ENCODE results near the gene FBLN1.
"Not testable (repeated sequence)": the region's sequence is repeated elsewhere in the genome, so short reads cannot be mapped to it uniquely, and the experiment has no call there.

FBLN1 gene, protein sequence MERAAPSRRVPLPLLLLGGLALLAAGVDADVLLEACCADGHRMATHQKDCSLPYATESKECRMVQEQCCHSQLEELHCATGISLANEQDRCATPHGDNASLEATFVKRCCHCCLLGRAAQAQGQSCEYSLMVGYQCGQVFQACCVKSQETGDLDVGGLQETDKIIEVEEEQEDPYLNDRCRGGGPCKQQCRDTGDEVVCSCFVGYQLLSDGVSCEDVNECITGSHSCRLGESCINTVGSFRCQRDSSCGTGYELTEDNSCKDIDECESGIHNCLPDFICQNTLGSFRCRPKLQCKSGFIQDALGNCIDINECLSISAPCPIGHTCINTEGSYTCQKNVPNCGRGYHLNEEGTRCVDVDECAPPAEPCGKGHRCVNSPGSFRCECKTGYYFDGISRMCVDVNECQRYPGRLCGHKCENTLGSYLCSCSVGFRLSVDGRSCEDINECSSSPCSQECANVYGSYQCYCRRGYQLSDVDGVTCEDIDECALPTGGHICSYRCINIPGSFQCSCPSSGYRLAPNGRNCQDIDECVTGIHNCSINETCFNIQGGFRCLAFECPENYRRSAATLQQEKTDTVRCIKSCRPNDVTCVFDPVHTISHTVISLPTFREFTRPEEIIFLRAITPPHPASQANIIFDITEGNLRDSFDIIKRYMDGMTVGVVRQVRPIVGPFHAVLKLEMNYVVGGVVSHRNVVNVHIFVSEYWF

DNA sequence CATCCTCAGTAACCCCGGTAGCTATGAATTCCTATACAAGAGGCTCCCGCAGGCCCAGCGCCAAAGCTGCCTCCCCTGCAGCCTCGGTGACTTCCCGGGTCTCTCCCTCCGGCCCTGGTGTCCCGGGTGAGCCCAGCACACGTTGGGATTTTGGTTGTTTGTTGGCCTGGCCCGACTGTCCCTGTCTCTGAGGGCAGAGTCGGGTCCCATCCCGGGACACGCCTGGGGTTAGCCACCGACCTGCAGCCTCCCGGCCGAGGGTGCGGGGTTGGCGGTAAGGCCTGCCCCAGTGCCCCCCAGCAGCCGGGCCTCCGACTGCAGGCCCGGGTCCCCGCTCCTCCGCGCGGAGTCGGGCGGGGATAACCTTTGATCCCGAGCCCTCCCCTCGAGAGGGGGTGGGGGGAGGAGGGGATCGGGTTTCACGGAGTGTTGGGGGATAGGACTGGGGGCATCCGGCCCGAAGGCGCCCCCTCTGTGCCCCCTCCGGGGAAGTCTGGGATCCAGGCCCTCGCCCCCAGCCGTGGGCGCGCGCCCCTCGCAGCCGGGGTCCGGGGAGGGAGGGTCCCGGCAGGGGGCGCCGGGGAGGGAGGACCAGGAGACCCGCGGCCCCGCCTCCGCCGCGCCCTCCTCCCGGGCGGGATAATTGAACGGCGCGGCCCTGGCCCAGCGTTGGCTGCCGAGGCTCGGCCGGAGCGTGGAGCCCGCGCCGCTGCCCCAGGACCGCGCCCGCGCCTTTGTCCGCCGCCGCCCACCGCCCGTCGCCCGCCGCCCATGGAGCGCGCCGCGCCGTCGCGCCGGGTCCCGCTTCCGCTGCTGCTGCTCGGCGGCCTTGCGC is at the start of gene FBLN1:
Gene FBLN1, plus strand, starts transcription at position 669 of the 835 bp plus-strand sequence. Its CDS starts 103 bp downstream, at position 772.
- DNase-seq (ENCODE audit: low spot score) = peak; percentile 79

DNA sequence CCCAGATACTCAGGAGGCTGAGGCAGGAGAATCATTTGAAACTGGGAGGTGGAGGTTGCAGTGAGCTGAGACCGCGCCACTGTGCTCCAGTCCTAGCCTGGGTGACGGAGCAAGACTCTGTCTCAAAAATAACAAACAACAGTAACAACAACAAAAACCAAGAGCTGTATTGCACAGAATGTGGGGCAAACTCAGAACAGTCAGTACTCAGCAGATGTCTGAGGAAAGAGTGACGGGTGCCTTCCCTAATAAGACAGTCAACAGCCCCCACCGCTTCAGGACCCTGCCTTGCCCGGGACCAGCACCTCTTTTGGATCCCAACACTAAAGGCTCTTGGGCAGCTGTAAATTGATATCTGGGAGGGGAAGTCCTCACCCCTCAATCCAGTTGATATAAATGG is 48.9 kb upstream of the FBLN1 start:
- DNase-seq (ENCODE audit: low spot score) = no peak

DNA sequence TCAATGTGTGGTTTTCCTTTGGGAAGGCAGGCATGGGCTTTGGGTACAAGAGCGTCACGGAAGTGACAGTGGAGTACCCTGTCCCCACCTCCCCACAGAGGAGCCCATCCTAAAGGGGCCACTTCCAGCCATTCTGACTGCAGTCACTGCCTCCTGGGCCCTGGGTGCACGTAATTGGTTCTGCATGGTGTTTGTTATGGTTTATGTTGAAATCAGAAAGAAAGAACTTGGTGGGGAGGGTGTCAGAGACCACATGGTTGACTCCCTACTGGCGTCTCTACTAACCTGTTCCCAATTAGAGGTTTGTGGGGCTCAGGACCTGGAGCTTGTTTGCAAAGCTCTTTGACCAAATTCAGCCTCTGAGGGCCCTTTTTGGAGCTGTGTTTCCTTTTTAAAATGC is 48.4 kb upstream of the FBLN1 start:
- peak; percentile 71 for DNase-seq (ENCODE audit: low spot score)

DNA sequence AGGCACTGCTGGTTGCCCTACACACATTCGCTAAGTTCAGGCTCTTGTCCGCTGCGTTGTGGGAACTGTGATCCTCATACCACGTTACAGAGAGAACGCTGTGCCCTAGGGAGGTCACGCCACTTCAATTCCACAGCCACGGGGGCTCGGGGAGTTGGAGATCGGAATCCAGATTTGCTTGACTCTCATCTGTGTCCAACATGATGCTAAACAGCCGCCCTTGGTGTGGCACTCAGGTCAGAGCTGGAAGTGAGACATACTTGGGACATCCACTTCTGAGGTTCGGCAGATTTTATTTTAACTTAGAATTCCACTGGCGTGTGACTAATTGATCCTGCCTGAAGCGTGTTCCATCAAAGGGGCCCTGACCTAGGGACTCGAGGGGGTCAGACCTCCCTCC is 47.5 kb upstream of the FBLN1 start:
- DNase-seq (ENCODE audit: low spot score) = no peak

DNA sequence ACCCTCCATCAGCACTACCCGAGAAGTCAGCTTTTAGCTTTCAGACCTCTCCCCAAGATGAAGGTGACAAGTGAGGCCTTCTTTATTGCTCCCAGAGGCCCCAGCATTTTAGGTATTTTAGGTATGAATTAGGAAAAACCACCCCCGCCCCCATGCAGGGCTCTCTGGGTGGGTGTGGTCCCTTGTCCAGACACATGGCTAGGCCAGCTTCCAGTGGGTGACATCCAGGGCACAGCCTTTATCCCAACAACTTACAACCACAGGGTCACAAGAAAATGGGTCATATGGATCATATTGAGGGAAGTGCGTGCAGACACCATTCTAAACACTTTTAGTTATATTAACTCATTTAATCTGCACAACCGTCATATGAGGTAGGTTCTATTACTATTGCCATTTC is 47.1 kb upstream of the FBLN1 start:
- no peak for DNase-seq (ENCODE audit: low spot score)

DNA sequence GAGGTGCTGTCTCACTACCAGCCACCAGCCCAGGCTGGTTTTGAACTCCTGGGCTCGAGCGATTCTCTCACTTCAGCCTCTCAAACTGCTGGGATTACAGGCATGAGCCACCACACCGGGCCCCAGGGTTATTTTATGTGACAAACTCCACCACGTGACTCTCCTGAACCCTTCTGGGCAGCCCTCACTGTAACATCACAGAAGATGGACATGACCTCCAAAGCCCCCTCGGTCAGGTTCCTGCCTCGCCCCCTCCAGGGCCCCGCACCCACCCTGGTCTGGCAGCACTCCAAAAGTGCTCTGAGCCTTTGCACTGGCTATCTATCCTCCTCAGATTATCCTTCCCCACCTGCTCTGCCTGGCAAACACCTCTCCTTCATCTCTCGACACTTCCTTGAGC is 45.9 kb upstream of the FBLN1 start:
- DNase-seq (ENCODE audit: low spot score) = no peak

DNA sequence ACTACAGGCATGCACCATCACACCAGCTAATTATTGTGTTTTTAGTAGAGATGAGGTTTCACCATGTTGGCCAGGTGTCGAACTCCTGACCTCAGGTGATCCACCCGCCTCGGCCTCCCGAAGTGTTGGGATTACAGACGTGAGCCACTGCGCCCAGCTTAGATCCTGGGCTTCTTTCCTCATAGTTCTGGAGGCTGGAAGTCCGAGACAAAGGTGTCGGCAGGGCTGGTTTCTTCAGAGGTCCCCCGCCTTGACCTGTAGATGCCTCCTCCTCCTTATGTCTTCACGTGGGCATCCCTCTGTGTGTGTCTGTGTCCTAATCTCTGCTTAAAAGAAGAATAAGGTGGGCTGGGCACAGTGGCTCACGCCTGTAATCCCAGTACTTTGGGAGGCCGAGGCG is 44.2 kb upstream of the FBLN1 start:
- no peak for DNase-seq (ENCODE audit: low spot score)

DNA sequence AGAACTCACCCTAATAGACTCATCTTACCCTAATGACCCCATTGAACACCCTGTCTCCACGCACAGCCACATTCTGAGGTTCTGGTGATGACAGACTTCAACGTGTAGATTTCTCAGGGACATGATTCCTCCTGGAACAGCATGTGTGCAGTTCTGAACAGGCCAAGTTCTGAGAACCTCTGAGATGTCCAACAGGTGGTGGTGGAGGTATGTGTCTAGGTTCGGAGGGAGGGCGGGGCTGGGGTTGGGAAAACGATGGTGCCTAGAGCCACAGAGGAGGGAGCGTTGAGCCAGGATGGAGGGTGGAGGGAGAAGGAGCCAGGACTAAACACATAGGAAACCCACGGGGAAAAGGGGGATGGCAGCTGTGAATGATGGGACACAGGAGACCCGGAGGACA is 43.4 kb upstream of the FBLN1 start:
- no peak for DNase-seq (ENCODE audit: low spot score)

DNA sequence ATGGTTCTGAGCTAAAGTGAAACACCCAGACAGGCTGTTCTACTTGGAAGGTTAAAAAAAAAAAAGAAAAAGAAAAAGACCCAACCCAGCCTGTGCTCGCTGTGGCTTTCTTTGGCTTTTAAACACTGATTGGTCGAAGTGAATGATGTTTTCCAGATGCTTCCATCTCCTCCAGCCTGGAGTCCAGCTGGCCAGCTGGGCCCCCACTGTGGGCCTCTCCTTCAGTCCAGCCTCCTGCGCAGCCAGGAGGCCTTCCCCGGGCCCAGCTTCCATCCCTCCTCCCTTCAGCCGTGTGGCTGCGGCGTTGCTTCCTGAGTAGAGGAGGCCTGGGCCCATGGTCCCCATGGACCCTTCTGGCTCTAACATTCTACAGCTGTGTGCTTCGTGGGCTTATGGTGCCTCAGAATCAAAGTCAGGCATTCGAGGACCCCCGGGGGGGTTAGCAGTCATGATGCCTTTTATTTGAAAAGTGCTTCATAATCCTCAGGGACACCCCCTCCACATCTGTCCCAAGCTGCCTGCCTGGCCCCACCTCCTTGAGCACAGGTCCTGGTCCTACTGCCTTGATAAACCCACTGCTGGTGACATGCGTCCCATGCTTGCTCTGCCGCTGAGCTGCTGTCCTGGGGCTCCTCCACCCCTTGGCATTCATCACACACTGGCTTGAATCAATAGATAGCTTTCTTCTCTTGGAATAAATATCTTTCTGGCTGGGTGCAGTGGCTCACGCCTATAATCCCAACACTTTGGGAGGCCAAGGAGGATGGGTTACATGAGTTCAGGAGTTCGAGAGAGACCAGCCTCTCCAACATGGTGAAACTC is 42.2 kb upstream of the FBLN1 start:
- peak; percentile 68 for DNase-seq (ENCODE audit: low spot score)

DNA sequence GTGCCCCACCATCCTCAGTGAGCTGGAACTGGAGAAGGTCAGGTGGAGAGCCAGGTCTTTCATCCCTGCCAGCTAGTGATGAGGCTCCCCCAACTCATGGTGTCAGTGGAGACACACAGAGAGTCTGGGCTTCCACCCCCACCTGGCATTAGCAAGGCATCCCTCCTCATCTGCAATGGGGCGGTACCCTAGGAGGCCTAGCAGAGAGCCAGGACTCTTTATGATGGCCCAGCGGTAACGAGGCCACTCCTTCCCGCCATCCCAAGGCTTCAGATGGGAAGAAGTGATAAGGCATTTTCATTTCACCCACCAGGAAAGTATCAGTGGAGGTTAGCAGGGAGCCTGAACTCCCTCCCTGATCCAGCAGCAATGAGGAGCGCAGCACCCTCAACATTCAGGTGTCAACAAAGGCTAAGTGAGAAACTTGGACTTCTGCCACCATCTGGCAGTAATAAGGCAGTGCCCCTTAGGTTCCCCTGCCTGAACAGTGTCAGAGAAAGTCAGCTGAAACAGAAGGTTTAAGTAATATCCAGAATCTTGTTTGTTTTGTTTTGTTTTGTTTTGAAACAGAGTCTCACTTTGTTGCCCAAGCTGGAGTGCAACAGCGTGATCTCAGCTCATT is 40.5 kb upstream of the FBLN1 start:
- no peak for DNase-seq (ENCODE audit: low spot score)

DNA sequence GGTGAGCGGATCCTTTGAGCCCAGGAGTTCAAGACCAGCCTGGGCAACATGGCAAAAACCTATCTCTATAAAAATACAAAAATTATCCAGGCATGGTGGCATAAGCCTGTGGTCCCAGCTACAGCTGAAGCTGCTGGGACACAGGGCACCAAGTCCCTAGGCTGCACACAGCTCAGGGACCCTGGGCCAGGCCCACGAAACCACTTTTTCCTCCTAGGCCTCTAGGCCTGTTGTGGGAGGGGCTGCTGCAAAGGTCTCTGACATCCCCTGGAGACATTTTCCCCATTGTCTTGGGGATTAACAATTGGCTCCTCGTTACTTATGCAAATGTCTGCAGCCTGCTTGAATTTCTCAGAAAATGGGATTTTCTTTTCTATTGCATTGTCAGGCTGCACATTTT is 39.0 kb upstream of the FBLN1 start:
- not testable (repeated sequence) for DNase-seq (ENCODE audit: low spot score)

DNA sequence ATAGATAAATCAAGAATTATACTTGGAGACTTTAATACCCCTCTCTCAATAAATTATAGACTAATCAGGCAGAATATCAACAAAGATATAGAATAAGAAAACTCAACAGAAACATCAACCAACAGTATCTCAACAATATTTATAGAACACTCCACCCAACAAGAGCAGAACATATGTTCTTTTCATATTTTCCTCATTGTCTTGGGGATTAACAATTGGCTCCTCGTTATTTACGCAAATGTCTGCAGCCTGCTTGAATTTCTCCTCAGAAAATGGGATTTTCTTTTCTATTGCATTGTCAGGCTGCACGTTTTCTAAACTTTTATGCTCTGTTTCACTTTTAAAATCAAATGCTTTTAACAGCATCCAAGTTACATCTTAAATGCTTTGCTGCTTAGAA is 37.0 kb upstream of the FBLN1 start:
- no peak for DNase-seq (ENCODE audit: low spot score)

DNA sequence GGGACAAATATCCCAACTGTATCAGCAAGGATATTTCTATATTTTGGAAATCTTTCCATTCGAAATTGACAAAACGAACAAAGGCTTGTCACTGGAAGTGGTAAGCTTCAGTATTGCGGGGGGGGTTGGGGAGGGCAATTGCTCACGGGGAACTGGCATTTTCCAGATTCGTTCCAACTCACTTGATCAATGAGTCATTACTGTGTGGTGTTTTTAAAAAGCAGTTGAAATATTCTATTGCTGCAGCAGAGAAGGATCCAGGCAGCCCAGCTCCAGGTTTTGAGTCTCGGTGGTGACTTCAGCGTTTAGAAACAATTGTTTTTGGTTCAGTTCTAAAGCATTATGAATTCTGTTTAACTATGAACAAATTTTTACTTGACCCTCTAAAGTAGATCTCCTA is 33.8 kb upstream of the FBLN1 start:
- DNase-seq (ENCODE audit: low spot score) = peak; percentile 72

DNA sequence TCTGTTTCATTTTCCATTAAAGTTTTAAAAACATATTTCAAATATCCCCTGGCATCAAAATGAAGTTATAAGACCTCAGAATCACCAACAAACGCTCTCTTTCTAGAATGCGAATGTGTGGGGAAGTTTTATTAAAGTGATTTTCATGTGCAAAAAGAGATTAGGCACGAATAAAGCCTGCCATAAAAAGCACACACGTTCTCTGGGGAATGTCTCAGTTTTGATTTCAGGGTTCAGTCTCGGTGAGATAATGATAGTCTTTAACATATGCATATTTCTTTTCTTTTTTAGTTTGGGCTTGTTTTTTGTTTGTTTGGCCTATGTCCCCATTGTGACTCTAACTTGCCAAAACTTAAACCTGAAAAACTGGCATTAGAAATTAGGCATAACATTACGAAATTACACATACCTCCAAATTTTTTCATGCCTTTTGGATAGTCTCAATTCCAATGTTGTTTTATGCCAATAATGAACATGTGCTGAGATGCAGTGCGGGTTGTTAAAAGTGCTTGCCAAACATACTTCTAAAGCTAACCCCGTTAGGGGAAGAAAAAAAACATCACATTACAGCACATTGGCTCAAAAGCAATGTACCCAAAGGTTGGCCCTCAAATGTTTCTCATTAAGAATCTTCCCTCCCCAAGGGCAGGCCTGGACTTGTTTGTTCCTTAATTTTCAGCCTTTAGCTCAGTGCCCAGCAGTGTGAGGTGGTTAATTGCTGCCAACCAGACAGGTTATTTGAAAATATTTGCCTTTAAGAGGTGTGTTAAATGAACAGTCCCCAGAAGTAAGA is 33.2 kb upstream of the FBLN1 start:
- no peak for DNase-seq (ENCODE audit: low spot score)

DNA sequence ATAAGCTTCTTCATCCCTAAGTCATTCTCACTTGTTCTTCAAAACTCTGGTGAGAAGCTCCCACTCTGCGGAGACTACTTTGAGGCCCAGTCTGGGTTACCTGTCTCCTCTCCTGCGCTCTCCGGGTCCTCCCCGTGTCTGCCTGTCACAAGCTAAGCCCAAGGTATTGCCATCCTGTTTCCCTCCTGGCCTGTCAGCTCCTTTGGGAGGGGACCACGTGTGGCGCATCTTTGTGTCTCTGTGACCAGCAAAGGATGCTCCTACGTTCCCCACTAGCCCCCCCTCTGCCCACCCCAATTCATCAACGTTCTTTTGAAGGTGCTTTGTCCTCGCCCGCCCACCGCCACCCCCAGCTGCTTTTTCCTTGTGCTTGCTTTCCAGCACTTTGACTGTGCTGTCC is 31.8 kb upstream of the FBLN1 start:
- DNase-seq (ENCODE audit: low spot score) = no peak

DNA sequence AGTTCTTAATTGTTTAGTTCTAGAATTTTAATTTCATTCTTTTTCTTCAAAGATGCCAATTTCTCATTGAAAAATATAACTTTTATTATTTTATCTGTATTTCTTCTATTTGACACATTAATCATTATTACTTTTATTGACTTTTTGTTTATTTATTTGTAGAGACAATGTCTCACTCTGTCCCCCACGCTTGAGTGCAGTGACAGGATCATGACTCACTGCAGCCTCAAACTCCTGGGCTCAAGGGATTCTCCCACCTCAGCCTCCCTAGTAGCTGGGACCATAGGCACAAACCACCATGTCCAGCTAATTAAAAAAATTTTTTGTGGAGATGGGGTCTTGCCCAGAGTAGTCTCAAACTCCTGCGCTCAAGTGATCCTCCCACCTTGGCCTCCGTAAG is 30.3 kb upstream of the FBLN1 start:
- no peak for DNase-seq (ENCODE audit: low spot score)

DNA sequence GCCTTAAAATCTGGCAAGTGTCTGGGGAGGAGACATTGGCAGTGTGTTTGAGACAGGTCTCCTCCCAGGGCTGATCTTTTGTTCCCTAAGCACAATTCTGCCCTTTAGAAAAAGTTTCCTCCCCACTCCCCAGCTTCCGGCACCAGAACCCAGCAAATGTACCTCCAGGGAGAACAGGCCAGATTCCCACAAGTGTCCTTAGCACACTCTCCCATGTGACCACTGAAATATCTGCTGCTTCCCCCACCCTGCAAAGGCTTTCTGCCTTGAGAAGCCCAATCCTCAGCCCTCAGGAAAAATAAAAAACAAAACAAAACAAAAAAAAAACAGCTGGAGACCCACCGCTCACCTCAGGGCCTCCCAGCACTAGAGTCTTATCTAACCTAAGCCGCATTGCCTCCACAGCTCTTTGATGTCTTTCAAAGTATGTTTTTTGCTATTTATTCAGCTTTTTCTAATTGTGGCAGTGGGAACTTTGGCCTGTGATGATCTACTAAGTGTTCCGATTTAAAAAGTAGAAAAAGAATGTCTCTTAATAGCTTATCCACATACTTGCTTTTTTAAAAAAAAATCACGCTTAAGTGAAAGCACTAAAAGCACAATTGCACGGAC is 29.0 kb upstream of the FBLN1 start:
- no peak for DNase-seq (ENCODE audit: low spot score)

DNA sequence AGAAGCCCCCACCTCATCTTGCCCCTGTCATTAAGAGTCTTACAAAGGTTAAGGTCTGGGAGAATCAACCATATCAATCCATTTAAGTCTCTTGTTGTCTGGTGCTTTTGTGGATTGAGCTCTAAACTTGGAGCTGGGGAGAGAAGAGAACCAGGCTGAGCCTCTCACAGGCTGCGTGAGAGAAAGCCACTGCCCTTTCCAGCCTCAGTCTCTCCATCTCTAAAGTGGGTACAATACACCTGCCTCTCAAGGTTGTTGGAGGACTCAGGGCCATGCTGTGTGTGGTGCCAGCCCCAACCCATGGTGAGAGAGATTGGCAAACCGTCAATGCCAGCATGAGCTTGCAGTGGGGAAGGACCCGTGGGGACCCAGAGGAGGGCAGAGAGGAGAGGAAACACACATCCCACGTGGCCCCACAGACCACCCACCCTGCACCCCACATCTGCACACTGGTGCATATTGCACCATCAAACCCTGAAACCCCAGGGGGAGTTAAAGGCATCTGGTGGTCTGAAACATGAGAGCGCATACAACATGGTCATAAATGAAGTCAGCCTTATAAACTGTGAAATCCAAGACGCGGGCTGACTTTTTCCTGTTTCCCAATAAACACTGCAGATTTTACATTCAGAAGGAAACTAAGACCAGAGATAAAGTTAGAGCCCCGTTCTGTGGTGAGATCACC is 27.5 kb upstream of the FBLN1 start:
- DNase-seq (ENCODE audit: low spot score) = no peak

DNA sequence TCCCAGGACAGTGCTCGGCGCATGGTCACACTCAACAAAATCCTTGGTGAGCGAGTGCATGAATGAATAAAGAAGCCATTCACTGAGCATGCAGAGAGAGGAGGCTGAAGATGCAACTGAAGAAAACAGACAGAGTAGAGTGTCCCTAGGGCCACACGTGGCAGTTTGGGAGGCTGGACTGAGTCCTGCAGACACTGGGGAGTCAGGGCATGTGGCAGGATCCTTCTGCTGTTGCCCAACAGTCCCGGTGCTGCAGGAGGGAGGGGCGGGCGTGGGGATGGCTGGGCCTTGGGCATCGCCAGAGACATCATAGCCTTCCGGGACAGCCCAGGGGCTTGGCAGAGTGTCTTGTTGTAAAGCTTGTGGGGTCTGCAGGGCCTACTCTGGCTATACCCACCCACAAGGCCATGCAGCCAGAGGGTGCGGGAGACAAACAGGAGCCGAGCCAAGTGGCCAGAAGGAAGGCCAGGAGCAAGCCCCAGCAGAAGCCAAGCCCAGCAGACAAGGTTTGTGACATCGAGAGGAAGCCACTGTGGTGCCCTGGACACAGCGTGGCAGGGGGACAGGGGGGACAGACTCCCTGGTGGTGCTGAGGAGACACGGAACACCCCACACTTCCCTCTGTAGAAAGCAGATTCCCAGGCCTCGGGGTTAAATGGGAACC is 26.7 kb upstream of the FBLN1 start:
- DNase-seq (ENCODE audit: low spot score) = no peak
